NCI-H2171 (cell line): ENCODE measurements around the gene UVSSA.
"Not testable (repeated sequence)": the region's sequence is repeated elsewhere in the genome, so short reads cannot be mapped to it uniquely, and the experiment has no call there.

Source experiments
- DNase-seq: peaks from one replicate; lab custom pipeline; 2025; lab: John Stamatoyannopoulos, UW

Gene UVSSA

GRCh38 chr4:1330761-1331590 is 16.0 kb upstream of the UVSSA start:
- DNase-seq: no peak

- no peak for DNase-seq
These were observed 15.2 kb upstream of the UVSSA start for GRCh38 chr4:1331591-1332353.

- DNase-seq: no peak
These were observed 14.3 kb upstream of the UVSSA start for GRCh38 chr4:1332686-1333085.

GRCh38 chr4:1333256-1333655 is 13.8 kb upstream of the UVSSA start:
- no peak for DNase-seq

- not testable (repeated sequence) for DNase-seq
These were observed 13.0 kb upstream of the UVSSA start for GRCh38 chr4:1333851-1334578.

GRCh38 chr4:1334579-1334895 is 12.5 kb upstream of the UVSSA start:
- no peak for DNase-seq

- DNase-seq: not testable (repeated sequence)
These were observed 11.7 kb upstream of the UVSSA start for GRCh38 chr4:1335193-1335883.

- DNase-seq: no peak
These were observed 10.9 kb upstream of the UVSSA start for GRCh38 chr4:1336088-1336491.

- no peak for DNase-seq
These were observed 9.6 kb upstream of the UVSSA start for GRCh38 chr4:1337376-1337831.

- no peak for DNase-seq
These were observed 8.9 kb upstream of the UVSSA start for GRCh38 chr4:1337951-1338751.

GRCh38 chr4:1338752-1339414 is 8.1 kb upstream of the UVSSA start:
- DNase-seq: no peak

- no peak for DNase-seq
These were observed 7.5 kb upstream of the UVSSA start for GRCh38 chr4:1339489-1339888.

GRCh38 chr4:1340181-1340747 is 6.7 kb upstream of the UVSSA start:
- DNase-seq: no peak

GRCh38 chr4:1340861-1341260 is 6.1 kb upstream of the UVSSA start:
- DNase-seq: no peak

- no peak for DNase-seq
These were observed 5.0 kb upstream of the UVSSA start for GRCh38 chr4:1342003-1342402.

- no peak for DNase-seq
These were observed 2.3 kb upstream of the UVSSA start for GRCh38 chr4:1344696-1345095.

GRCh38 chr4:1345903-1346780 is 866 bp upstream of the UVSSA start:
- DNase-seq: no peak

GRCh38 chr4:1347410-1347864 is 429 bp downstream of the UVSSA start:
- no peak for DNase-seq

GRCh38 chr4:1348014-1348513 is 1.1 kb downstream of the UVSSA start:
- DNase-seq: no peak
